NB4 (cell line): ENCODE data around the gene SLC29A3.

Source experiments
- DNase-seq: peaks from one replicate; pipeline ENCODE4 v3.0.0; 2010; ENCODE audit warnings: low read depth
- H3K4me3 ChIP-seq: one replicate; pipeline ENCODE4 v1.5.1; 2011; ENCODE audit warnings: mild to moderate bottlenecking, low read depth, low read length, moderate library complexity
- MYC ChIP-seq: IDR thresholded peaks from 2 replicates; pipeline ENCODE4 v1.6.1; 2011; ENCODE audit warnings: low read depth, low read length
- POLR2A ChIP-seq: IDR thresholded peaks from 2 replicates; pipeline ENCODE4 v1.6.1; 2011; ENCODE audit warnings: mild to moderate bottlenecking; ENCODE audit not compliant: insufficient read length; ENCODE audit errors: extremely low read depth
- TF ChIP-seq, protein P1 (sequence below): IDR thresholded peaks from 2 replicates; pipeline ENCODE4 v1.6.1; 2011; ENCODE audit warnings: low read depth, low read length
- TF ChIP-seq, protein P2 (sequence below): IDR thresholded peaks from one replicate; pipeline ENCODE4 v1.5.1; 2012; ENCODE audit warnings: low read depth, low read length

SLC29A3 gene

DNA sequence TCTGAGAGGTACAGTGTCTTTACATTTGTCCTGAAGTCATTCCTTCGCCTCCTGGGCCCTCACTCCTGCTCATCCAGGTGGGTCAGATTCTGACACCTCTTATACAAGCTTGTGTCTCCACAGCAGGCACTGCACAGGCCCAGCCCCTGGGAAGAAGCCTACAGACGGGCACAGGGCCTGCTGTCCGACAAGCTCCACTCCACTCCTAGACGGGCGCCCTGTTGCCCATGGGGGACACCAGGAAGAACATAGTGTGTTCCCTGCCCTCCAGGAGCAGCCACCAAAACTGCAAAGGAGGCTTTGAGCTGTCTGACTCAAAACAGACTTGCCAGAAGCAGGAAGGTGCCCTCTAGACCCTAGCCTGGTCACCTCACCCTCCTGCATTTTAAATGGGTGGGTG, 45.6 kb upstream of the SLC29A3 start:
- H3K4me3 ChIP-seq = no peak overlapping the region
- DNase-seq = no peak
- TF ChIP-seq, protein P1, sequence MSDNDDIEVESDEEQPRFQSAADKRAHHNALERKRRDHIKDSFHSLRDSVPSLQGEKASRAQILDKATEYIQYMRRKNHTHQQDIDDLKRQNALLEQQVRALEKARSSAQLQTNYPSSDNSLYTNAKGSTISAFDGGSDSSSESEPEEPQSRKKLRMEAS = no peak
- TF ChIP-seq POLR2A (no peak), MYC (no peak)
- TF ChIP-seq, protein P2, sequence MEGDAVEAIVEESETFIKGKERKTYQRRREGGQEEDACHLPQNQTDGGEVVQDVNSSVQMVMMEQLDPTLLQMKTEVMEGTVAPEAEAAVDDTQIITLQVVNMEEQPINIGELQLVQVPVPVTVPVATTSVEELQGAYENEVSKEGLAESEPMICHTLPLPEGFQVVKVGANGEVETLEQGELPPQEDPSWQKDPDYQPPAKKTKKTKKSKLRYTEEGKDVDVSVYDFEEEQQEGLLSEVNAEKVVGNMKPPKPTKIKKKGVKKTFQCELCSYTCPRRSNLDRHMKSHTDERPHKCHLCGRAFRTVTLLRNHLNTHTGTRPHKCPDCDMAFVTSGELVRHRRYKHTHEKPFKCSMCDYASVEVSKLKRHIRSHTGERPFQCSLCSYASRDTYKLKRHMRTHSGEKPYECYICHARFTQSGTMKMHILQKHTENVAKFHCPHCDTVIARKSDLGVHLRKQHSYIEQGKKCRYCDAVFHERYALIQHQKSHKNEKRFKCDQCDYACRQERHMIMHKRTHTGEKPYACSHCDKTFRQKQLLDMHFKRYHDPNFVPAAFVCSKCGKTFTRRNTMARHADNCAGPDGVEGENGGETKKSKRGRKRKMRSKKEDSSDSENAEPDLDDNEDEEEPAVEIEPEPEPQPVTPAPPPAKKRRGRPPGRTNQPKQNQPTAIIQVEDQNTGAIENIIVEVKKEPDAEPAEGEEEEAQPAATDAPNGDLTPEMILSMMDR = no peak

DNA sequence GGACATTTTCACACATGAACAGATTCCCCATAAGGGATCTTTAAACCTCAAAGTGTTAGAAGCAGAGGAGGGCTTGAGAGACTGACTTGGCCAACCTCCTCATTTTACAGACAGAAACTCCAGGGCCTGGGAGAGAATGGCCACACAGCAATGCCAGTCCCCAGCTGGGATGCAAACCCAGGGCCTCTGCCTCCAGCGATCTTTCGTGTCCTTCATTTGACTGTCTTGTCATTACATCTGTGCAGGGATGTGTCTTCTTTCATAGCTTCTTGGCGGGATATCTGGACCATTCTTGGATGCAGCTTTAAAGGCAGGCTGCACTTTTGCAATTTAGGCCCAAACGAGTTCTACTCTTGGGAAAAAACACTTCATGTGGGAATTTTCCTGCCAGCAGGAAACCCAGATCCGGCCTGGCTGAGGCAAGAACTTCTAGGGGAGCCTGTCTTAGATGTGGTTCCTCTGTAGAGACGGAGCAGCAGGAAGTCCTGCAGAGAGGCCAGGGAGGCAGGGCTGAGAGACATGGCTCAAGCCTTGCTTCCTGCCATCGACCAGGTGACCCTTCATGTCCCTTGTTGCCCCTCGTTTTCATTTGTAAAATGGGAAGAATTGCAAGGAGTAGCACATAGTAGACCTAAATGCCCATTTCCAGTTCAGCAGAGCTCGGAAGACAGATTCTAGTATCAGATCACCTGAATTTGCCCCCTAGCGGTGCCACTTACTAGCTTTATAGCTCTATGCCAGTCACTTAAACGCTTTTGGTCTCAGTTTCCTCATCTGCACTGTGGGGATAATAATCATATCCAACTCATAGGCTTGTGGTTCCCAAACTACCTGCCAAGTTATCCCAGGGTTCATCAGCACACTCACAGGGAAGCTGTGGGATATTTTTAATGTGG, 43.9 kb upstream of the SLC29A3 start:
- DNase-seq = no peak
- TF ChIP-seq, protein P1 = 0 out of 2 replicates have a peak, but pooled peaks have one; percentile 11
- no peak for TF ChIP-seq POLR2A

DNA sequence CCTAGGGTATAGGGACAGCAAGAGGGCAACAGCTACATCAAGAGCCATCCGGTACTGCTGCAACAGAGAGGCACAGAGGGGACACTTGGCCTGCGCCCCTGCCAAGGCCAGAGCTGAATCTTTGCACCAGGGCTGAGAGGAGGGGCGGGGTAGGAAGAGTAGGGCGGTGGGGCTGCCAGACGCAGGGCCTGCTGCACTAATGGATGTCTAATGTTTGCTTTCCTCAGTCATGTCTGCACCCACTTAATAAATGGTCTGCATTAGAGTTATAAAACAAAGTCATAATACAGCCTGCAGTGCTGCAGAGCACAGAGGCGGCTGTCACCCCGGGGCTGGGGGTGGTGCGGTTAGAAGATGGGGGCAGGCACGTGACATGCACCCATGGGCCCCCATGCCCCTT, 42.2 kb upstream of the SLC29A3 start:
- no peak for DNase-seq
- no peak overlapping the region for H3K4me3 ChIP-seq
- no peak for TF ChIP-seq MYC
- TF ChIP-seq, protein P1 = no peak
- TF ChIP-seq, protein P2 = no peak
- no peak for TF ChIP-seq POLR2A

More for the DNA sequence above, 43.9 kb upstream of the SLC29A3 start:
- no peak overlapping the region for H3K4me3 ChIP-seq

DNA sequence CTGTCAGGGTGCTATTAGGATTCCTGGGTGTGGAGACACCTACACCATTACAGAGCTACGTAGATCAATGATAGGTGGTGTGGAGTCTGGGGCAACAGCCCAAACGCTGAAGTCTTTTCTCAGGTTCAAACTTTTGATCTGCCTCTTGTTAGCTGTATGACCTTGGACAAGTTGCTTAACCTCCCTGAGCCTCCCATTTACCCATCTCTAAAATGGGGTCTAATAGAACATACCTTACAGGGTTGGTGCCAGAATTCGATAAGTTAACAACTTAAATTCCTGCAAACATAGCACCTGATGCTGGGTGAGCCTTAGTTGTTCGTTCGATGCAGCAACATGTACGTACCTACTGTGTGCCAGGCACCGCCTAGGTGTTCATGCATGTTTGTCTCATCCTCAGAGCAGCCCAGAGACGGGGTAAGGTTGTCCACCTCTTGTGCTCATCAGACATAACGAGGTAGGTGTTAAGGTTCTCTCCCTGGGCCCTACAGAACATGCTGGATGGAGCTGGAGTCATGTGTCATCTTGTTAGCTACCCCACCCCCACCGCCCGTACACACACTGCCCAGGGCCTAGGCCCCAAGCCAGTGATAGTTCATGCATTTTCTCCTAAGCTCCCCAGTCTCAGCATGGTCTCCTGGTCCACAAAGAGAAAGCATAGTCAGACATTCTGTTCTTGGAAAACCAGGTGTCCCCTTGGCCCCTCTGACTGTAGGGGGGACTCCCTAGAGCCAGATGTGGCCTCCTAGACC, 41.0 kb upstream of the SLC29A3 start:
- DNase-seq = no peak
- TF ChIP-seq, protein P2 = no peak
- TF ChIP-seq MYC (no peak), POLR2A (no peak)
- TF ChIP-seq, protein P1 = no peak
- no peak overlapping the region for H3K4me3 ChIP-seq

DNA sequence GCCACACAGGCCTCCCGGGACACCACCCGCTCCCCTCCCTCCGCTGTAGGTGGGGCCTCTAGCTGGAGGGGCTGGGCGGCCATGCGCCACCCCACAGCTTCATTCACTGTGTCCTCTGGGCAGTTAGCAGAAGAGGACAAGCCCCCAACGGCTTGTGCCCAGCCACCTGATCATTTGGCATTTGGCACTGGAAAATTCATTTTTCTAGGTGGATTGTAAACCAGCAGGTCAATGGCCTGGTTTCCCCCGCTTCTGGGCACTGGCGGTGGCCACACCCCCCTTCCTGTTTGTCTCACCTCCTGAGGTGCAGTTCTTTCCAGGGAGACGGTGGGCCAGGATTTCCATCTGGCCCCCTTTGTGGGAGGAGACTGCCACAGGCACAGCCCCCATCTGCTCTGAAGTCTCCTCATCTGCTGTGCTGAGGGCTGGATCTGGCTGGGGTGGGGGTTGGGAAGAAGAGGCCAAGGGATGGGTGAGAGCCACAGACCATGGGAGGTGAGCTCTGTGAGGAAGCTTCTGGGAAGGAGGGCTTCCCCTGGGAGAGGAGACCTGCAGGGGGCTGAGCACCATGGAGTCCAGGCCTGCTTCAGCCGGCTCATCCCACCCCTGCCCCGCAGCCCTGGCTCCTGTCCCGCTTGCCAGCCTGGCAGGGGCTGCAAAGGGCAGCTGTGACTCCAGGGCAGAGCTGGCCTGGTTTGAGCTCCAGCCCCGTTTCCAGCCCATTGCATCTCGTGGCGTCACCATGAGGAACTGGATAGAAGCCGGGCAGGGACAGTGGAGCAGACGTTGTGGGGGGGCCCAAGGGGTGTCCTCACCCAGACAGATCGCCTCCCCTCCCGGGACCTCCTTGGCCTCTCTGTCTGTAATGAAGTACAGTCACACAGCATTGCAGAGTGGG, 40.1 kb upstream of the SLC29A3 start:
- TF ChIP-seq, protein P1 = no peak
- TF ChIP-seq POLR2A (no peak), MYC (no peak)
- TF ChIP-seq, protein P2 = no peak
- no peak overlapping the region for H3K4me3 ChIP-seq
- DNase-seq = no peak
